Measurements from ENCODE around the gene PDE4D.
"Not testable (repeated sequence)": the region's sequence is repeated elsewhere in the genome, so short reads cannot be mapped to it uniquely, and the experiment has no call there.

Gene PDE4D

GRCh38 chr5:59799668-59800346, 93.7 kb downstream of the PDE4D start:
- DNase-seq (ENCODE audit: low read depth), result no peak

- no peak for DNase-seq (ENCODE audit: low read depth)
Measured at GRCh38 chr5:59798862-59799667, 94.5 kb downstream of the PDE4D start.

DNA sequence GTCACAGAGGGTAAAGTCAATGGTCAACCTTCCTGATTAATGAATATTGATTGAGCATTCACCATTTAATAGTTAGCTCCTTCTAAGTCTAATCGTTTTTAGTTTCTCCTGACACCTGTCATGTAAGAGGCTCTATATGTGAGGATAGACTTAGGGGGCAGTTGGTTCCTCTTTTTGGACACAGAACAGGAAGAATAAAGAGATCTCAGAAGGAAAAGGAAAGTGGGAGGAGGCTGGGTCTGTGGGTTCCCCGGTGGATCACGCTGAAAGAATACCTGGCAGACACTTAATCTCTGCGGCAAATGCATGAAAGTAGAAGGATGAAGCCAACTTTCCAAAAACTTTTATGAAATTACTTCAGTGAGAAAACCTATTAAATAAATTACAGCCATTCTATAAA, 98.4 kb downstream of the PDE4D start:
- DNase-seq (ENCODE audit: low read depth), result no peak

DNA sequence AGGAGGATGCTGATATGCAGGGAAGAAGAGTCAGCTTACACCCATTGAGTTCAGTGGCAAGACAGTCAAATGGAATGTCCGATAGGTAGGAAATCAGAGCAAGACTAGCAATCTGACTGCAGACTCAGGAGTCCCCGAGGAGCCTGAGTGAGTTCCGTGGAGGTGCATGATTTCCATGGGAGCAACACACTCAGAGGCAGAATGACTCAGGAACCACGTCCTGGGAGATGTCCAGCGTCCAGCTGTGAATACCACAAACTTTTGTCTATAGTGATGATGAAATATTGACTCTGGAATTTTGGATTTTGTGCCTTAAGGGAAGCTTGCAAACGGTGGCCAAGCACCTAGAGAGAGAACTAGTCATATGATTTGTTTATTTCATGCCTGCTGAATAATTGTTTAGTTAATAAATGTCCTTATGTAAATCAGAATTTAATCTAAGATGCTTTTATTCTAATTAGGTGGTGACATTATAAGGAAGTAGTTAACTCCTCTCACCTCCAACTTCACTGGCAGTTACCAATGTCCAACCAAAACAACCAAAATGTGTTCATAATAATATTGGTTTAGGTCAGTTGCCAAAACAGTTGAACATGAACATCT, 100.4 kb downstream of the PDE4D start:
- DNase-seq (ENCODE audit: low read depth), result no peak

DNA sequence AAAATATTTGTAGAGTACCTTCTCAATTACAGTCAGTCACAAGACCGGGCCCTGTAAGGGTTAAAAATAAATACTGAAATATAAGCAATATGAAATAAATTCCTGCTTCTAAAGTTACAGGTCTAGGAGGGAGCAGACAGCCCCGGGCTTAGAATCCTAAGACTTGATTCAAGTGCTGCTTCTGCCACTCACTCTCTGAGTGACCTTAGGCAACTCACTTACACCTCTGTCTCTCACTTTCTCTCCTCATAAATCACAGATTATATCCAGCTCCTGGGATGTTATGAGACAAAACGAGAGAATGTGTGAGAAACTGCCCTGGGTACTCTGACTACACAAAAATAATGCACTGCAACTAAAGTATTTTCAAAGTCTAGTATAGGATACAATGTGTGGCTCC, 101.9 kb downstream of the PDE4D start:
- no peak for DNase-seq (ENCODE audit: low read depth)

GRCh38 chr5:59790776-59791475, 102.6 kb downstream of the PDE4D start:
- DNase-seq (ENCODE audit: low read depth), result no peak

- DNase-seq (ENCODE audit: low read depth), result no peak
Measured at GRCh38 chr5:59790376-59790775, 103.2 kb downstream of the PDE4D start.

DNA sequence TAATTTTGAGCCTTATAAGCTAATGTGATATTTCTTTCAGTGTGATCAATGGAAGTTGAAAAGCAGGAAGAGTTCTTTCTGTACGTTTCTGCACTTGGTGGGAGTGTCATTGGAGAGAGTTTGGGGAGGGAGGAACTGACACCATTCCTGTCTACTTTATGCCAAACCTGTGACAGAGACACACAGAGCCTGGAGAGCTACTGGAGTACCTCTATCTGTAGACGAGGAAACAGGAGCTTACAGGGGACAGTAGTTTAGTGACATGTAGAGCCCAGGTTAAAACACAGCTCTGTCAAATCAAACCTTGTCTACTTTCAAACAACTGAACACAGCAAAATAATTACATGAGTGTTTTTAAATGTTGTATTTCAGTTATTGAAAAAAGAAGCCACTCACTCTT, 103.6 kb downstream of the PDE4D start:
- no peak for DNase-seq (ENCODE audit: low read depth)

DNA sequence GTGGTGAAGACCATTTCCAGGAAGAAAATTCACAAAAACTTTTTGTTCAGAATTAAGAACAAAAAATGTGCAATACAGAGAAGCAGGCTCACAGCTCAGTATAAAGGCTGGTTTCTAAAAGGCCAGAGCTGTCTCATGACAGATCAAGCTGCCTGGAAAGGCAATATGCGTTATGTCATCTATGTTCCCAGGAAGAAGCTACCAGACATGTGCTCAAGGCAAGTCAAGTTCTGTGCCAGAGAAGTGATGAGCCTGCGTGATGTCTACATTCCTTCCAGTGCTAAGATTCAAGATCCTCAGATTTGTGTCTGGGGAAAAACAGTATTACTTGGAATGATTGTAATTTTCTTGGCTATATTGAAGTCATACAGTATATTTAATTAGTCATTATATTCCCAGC, 104.3 kb downstream of the PDE4D start:
- DNase-seq (ENCODE audit: low read depth), result no peak

- DNase-seq (ENCODE audit: low read depth), result no peak
Measured at GRCh38 chr5:59786334-59786805, 107.2 kb downstream of the PDE4D start.

GRCh38 chr5:59785676-59786333, 107.7 kb downstream of the PDE4D start:
- DNase-seq (ENCODE audit: low read depth), result no peak

DNA sequence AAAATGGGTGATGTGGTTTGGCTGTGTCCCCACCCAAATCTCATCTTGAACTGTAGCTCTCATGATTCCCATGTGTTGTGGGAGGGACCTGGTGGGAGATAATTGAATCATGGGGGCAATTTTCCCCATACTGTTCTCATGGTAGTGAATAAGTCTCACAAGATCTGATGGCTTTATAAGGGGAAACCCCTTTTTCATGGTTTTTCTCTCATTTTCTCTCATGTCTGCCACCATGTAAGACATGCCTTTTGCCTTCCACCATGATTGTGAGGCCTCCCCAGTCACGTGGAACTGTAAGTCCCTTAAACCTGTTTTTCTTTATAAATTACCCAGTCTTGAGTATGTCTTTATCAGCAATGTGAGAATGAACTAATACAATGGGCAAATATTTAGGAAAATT, 108.8 kb downstream of the PDE4D start:
- DNase-seq (ENCODE audit: low read depth), result not testable (repeated sequence)

GRCh38 chr5:59783264-59783663, 110.3 kb downstream of the PDE4D start:
- DNase-seq (ENCODE audit: low read depth), result no peak

DNA sequence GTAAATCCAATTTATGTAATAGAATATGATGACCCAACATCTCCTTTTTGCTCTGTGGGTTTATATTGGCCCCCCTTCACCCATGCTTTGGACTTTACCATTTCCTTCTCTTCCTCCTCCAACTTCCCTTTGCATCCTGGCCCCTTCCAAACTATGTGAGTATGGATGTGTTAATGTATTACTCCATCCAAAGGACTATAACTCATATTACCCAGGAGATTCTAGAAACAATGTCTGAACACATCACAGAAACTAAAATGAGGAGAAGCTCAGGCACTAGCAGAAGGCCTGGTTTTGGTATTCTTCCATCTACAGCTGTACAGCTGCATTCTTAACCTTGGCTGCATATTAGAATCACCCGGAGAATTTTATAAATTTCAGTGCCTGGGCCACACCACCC, 110.7 kb downstream of the PDE4D start:
- DNase-seq (ENCODE audit: low read depth), result no peak

- DNase-seq (ENCODE audit: low read depth), result no peak
Measured at GRCh38 chr5:59779453-59779852, 114.1 kb downstream of the PDE4D start.

GRCh38 chr5:59777028-59777427, 116.5 kb downstream of the PDE4D start:
- DNase-seq (ENCODE audit: low read depth), result no peak

DNA sequence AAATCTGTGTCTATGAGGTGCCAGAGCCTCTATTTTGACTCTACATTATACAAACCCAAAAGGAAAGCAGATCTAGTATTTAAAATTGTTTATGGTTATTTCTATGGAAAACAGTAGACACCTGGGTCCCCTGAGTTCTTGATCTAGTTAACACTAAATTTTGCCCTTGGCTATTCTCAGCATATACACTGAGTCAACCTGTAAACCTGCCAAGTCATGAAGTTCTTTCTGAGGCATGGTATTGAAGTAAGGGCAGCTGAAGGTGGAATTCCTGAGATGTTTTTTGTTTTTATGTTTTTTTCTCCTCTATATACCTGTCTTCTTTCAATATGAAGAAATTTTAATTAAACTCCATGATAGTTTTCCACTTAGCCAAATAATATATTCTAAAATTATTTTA, 120.2 kb downstream of the PDE4D start:
- no peak for DNase-seq (ENCODE audit: low read depth)

GRCh38 chr5:59772757-59773156, 120.8 kb downstream of the PDE4D start:
- no peak for DNase-seq (ENCODE audit: low read depth)

DNA sequence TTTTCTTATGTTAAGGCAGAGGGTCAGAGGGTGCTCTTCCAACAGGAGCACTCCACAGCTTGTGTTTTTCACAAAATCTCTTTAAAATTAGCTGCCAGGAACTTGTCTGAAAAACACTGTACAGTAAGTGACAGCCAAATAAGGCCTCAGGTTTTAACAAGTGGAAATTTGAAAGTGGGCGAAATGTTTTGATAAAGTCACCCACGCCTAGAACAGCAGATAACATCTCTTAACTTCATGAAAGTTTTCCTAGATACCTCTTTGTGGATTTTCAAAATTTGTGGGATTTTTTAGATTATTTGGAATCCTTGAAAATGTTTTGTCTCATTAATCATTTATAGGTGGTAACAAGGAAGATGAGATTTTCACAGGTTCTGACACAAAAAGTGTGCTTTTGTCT, 121.3 kb downstream of the PDE4D start:
- no peak for DNase-seq (ENCODE audit: low read depth)

- DNase-seq (ENCODE audit: low read depth), result no peak
Measured at GRCh38 chr5:59770953-59771352, 122.6 kb downstream of the PDE4D start.

- no peak for DNase-seq (ENCODE audit: low read depth)
Measured at GRCh38 chr5:59769832-59770231, 123.7 kb downstream of the PDE4D start.

- DNase-seq (ENCODE audit: low read depth), result no peak
Measured at GRCh38 chr5:59769041-59769360, 124.5 kb downstream of the PDE4D start.

All from T follicular helper cell (primary cell).